Hypothalamus (tissue), 51 donors: ENCODE data around the gene CCIN.

Experiments used
- DNase-seq, 51 donors: peaks; one replicate each; lab custom pipeline; 2025; lab: John Stamatoyannopoulos, UW

CCIN gene

GRCh38 chr9:36218411-36218901, 49.3 kb downstream of the CCIN start:
- DNase-seq, result peak in 2 of 51 donors; percentile 25 to 61
